ENCODE results near the gene SCIMP.
A peak's percentile ranks its signal among the peaks of the same experiment; 100 is the strongest.
"Not testable (repeated sequence)": the region's sequence is repeated elsewhere in the genome, so short reads cannot be mapped to it uniquely, and the experiment has no call there.

SCIMP gene

GRCh38 chr17:5198472-5198871, 36.2 kb downstream of the SCIMP start:
- FAIRE-seq = peak; percentile 81

GRCh38 chr17:5194346-5194745, 40.3 kb downstream of the SCIMP start:
- no peak for DNase-seq (ENCODE audit: extremely low spot score, insufficient read length, low read depth)
- FAIRE-seq = no peak

More at GRCh38 chr17:5198472-5198871, 36.2 kb downstream of the SCIMP start:
- DNase-seq (ENCODE audit: extremely low spot score, insufficient read length, low read depth) = no peak

GRCh38 chr17:5191541-5192417, 42.9 kb downstream of the SCIMP start, which contains the start of gene ZNF594:
TSS of gene ZNF594 (minus strand) at chr17:5191868. CDS start at chr17:5184256, 7,612 bp downstream.
- DNase-seq (ENCODE audit: extremely low spot score, insufficient read length, low read depth) (peak; percentile 98), FAIRE-seq (peak; percentile 95)

- no peak for FAIRE-seq
- DNase-seq (ENCODE audit: extremely low spot score, insufficient read length, low read depth) = no peak
Observed at GRCh38 chr17:5184288-5184687, 50.4 kb downstream of the SCIMP start.

- DNase-seq (ENCODE audit: extremely low spot score, insufficient read length, low read depth) = no peak
- no peak for FAIRE-seq
Observed at GRCh38 chr17:5183410-5183793, 51.3 kb downstream of the SCIMP start.

GRCh38 chr17:5182597-5183409, 51.9 kb downstream of the SCIMP start:
- DNase-seq (ENCODE audit: extremely low spot score, insufficient read length, low read depth) (no peak), FAIRE-seq (no peak)

- DNase-seq (ENCODE audit: extremely low spot score, insufficient read length, low read depth) (no peak), FAIRE-seq (no peak)
Observed at GRCh38 chr17:5181509-5182305, 53.0 kb downstream of the SCIMP start.

- DNase-seq (ENCODE audit: extremely low spot score, insufficient read length, low read depth) (no peak), FAIRE-seq (no peak)
Observed at GRCh38 chr17:5179003-5179402, 55.7 kb downstream of the SCIMP start.

DNA sequence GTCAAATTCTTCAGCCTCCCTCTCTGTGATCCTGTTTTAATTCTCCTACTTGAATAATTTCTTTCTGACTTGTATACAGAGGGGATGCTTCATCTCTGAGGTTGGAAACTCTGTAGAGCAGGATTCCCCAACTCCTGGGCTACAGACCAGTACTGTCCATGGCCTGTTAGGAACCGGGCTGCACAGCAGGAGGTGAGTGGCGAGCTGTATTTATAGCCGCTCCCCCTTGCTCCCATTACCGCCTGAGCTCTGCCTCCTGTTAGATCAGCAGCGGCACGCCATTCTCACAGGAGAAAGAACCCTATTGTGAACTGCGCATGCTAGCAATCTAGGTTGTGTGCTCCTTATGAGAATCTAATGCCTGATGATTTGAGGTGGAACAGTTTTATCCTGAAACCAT, 59.6 kb downstream of the SCIMP start:
- not testable (repeated sequence) for DNase-seq (ENCODE audit: extremely low spot score, insufficient read length, low read depth); FAIRE-seq

DNA sequence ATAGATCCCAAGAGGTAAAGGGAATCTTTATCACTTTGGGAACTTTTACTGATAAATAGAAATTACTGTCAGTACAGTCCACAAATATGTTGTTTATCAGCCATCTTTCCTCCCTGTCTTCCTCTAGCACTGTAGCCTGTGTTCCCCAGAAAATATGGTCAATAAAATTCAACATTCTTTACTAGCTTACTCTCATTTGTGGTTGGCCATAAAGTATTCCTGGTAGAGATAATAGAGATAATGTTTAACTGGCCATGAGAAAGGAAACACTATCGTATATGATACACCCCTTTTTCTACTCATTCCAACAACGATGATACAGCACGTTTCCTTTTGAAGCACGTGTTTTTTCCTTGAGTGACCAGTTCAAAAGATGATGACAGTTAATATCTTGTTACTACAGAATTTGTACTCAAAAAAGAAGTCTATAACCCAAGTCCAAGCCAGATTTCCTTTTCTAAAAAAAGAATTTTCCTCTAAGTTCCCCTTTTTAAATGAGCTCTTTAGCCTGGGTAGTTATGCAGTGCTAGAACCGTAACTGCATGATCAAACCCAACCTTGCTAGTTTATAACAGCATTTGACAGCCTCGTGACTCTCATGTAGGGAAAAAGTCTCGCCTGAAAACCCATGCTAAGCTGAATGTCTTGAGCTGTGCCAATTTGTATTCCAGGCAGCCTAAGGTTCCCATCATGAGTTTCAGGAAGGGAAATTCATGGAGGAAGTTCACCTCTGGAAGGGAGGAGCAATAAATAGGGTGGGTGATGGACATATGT, 68.7 kb downstream of the SCIMP start:
- not testable (repeated sequence) for DNase-seq (ENCODE audit: extremely low spot score, insufficient read length, low read depth); FAIRE-seq

- FAIRE-seq (no peak), DNase-seq (ENCODE audit: extremely low spot score, insufficient read length, low read depth) (no peak)
Observed at GRCh38 chr17:5164436-5164835, 70.2 kb downstream of the SCIMP start.

DNA sequence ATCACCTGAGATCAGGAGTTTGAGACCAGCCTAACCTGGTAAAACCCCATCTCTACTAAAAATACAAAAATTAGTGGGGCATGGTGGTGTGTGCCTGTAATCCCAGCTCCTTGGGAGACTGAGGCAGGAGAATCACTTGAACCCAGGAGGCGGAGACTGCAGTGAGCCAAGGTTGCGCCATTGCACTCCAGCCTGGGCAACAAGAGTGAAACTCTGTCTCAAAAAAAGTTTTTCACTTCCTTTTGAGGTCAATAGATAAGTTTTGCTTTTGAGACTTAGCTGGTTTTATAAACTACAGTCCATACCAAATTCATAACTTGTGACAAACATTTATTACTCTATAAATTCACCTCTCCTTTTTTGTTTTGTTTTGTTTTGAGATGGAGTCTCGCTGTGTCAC, 72.9 kb downstream of the SCIMP start:
- DNase-seq (ENCODE audit: extremely low spot score, insufficient read length, low read depth); FAIRE-seq: not testable (repeated sequence)

DNA sequence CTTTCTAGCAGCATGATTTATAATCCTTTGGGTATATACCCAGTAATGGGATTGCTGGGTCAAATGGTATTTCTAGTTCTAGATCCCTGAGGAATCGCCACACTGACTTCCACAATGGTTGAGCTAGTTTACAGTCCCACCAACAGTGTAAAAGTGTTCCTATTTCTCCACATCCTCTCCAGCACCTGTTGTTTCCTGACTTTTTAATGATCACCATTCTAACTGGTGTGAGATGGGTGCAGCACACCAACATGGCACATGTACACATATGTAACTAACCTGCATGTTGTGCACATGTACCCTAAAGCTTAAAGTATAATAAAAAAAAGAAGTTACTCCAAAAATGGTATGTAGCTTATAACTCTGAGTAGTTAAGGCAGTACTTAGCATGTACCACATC, 74.0 kb downstream of the SCIMP start:
- not testable (repeated sequence) for FAIRE-seq; DNase-seq (ENCODE audit: extremely low spot score, insufficient read length, low read depth)

Measured in GM18507 (cell line).